ENCODE measurements around the gene FMN2.
"Not testable (repeated sequence)": the region's sequence is repeated elsewhere in the genome, so short reads cannot be mapped to it uniquely, and the experiment has no call there.

The FMN2 gene

DNA sequence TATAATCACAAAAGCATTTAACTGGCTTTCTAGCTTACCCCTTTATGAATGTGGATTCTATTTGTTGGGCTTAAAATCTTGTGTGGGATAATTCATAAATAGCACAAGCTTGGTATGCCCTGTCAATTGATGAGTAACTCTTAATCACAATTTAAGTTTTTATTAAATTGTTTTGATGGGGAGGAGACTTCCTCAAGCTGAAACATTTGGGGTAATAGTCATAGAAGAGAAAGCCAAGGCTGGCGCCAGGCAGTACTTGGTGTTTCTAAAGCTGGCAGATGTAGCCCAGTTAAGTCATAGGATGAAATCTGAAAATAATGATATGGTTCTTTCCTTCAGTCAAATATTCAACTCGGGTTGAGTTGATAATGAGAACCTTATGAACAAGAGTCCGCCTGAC, 167.2 kb downstream of the FMN2 start:
- no peak for FAIRE-seq

DNA sequence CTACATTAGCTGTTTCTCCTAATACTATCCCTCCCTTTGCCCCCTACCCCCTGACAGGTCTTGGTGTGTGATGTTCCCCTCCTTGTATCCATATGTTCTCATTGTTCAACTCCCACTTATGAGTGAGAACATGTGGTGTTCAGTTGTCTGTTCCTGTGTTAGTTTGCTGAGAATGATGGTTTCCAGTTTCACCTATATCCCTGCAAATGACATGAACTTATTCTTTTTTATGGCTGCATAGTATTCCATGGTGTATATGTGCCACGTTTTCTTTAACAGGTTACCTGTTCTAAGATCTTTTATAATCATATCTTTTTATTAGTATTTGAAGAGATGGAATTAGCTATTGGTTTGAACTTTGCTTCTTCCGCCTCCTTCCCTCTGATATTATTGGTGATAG, 172.8 kb downstream of the FMN2 start:
- not testable (repeated sequence) for FAIRE-seq

DNA sequence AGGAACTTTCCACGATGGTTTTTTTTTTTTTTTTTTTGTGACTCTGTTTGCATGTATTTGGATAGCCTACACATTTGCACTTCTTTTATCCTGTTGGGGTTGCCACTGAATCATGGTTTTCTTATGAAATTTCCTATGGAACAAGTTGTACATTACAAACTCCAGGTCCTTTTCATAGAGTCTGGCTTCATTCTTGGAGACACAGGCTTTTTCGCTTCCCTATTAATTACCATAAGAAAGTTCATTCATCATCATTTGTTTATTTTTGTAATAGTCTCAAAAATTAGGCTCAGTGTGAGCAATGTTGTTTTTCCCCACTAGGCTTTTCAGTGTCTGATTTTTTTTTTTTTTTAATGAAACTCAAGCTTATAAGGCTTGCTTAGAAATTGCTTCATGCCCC, 179.4 kb downstream of the FMN2 start:
- FAIRE-seq, result no peak

DNA sequence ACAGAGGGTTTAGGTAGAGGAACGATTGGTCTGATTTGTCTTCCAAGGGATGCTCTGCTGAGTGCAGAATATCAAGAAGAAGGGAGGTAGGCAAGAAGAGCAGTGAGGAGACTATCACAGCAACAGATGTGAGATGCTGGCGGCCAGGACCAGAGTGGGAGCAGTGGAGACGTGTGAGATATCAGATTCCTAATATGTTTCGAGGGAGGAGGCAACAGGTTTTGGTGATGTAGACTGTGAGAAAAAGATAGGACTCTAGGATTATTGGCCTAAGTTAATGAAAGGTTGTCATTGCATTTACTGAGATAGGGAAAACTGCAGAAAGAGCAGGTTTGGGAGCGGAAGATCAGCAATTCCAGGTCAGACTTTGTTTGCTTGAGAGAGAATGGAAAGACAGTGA, 182.9 kb downstream of the FMN2 start:
- FAIRE-seq, result no peak

DNA sequence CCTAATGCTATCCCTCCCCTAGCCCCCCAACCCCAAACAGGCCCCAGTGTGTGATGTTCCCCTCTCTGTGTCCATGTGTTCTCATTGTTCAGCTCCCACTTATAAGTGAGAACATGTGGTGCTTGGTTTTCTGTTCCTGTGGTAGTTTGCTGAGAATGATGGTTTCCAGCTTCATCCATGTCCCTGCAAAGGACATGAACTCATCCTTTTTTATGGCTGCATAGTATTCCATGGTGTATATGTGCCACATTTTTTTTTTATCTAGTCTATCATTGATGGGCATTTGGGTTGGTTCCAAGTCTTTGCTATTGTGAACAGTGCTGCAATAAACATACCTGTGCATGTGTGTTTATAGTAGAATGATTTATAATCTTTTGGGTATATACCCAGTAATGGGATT, 183.5 kb downstream of the FMN2 start:
- FAIRE-seq, result not testable (repeated sequence)

DNA sequence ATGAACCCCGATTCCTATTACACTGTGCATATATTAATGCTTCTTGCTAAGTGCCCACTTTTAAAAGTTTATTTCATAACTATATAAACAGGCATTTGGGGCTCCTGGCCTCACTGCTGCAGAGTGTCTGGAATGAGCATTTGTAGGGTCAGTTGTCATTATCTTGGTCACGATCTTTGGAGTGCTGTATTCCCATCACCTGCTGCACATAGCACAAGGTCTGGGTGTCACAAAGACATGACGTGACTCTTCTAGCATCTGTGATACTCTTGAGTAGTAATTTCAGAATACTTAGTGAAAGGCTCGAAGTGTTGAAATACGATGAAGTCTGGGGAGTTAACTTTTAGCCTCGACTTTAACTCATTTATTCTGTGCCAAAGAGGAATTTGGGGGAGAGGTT, 186.4 kb downstream of the FMN2 start:
- no peak for FAIRE-seq

DNA sequence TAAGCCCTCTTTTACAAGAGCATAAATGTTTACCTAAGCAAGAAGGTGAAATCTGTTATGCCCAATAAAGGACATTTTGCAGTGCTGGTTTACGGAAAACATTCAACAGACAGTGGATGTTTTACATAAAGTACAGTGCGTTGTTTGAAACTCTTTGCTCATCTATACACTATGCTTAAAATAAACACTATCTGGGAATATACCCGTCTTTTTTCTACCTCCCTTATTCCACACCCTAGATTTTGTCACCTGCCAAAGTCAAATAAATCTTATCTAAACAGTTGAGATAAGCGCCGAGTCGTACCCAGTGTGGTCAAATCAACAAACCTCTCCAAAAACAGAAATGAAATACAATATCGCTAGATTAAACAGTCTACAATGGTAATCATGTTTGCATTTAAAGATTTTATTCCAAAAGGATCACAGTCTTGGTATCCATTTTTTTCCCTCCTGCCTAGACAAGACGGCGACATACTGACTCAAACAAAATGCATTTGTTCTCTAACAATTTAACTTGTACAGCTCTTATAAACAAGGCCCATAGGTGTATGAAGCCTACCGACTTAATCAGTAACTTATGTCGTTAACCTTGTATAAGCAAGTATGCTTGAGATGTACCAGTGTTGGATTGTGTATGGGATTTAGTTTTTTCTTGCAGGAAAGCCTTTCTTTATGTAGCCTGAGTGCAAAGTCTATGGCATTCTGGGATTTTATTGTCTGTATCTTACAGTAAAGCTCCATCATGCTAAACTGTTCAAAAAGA, 189.1 kb downstream of the FMN2 start:
- FAIRE-seq, result peak; percentile 82

DNA sequence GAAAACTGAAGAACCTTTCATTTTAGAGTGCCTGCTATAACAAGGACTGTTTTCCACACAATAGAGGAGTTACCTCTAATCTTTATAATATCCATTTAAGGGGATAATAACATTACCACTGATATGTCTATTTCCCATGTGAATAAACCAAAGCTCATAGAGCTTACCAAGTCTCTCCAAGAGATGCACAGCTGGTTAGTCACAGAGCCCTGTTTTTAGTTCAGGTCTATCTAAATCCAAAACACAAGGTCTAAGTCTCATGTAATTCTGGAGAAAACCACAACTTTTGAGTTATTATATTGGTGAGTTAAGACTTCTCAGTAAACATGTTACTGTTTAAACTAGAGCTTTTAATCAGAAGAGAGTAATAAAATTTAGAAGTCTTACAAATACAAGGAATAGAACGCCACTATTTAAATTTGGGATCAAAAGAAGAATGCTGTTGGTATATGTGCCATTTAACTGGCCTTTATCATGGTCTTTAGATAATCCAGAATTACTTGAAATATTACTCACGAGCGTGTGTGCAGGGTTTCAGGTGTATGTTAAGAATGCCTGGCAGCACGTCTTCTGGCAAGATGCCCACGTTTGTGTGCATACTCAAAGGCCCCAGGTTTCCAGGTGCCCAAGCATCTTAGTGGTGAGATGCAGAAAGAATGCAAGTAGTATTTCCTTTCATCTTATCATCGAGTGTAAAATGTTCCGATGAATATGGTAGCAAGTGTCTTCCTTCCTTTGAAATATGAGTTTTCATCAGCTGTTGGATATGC, 190.6 kb downstream of the FMN2 start:
- FAIRE-seq, result no peak

DNA sequence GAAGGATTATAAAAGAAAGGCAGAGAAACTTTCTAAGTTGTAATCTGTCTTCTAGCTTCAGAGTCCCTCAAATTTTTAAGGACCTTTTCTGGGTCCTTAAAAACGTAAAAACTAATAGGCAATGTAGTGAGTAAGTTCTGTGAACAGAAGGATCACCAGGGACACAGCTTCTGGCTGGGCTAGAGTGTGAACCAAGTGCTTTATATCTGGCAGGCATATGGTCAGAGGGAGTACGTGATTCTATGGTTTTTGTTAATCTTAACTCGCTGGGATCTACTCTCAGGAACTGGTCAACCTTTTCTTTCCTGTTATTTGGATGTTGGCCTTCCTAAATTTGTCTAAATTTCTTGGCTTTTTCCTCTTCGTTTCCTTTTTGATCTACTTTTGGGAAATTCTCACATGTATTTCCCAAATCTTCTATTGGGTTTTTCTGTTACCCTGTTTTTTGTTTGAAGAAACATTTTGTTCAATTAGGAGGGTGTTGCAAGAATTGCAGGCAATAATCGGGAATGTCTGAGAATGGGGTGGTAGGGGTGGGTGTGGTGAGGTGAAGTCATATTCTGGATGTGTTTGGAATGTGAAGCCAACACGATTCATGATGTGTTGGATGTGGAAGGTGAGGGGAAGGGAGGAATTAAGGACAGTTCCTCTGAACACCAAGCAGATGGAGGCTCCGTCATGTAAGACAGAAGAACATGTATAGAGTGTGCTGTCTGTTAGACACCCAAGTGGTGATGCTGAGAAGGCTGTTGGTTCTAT, 193.2 kb downstream of the FMN2 start:
- no peak for FAIRE-seq

DNA sequence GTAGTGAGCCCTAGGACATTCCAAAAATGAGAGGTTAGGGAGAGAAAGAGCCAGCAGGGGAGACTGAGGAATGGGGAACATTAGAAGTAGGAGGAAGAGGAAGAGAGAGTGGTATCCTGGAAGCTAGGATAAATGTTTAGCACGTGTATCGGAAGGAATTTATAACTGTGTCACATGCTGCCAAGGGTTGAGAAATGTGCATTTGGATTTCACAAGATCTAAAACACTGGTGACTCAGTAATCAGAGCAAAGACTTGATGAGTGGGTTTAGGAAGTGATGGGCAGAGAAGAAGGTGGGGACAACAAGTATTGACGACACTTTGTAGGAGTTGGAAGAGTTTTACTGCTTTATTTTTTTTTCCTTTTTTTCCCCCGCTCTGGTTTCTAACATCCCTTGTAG, 193.9 kb downstream of the FMN2 start:
- FAIRE-seq, result no peak

DNA sequence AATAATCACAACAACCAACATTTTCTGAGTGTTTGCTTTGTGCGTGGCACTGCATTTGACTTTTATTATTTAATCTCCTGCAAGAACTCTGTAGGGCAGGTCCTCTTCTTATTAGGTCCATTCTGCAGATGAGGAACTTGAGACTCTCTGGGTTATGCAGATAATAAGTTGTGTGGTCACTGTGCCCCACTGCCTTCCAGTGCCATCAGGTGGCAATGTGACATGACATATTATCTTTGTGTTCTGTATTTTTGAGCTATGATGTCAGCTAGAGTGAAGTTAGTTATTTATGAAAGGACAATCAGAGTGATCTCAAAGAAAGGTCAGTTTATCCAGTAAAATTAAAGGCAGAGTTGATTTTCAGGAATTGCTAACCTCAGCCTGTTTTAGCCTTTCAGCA, 196.0 kb downstream of the FMN2 start:
- no peak for FAIRE-seq

DNA sequence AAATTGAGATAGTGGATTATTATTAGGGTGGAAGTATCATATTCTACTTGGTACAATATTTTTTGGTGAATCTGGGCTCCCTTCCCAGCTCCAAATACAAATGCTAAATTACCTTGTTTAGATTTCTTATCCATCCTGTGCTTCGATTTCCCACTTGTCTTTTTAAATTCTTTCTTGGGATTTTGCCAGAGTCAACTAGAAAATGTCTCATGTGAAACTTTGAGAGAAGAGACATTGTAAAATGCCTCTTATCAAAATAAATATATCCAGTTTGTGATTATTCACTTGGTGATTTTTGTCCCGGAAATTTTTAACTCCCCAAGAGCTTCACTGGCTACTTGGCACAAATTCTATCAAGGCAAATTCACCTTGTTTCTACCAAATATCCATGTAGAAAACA, 202.0 kb downstream of the FMN2 start:
- no peak for FAIRE-seq

DNA sequence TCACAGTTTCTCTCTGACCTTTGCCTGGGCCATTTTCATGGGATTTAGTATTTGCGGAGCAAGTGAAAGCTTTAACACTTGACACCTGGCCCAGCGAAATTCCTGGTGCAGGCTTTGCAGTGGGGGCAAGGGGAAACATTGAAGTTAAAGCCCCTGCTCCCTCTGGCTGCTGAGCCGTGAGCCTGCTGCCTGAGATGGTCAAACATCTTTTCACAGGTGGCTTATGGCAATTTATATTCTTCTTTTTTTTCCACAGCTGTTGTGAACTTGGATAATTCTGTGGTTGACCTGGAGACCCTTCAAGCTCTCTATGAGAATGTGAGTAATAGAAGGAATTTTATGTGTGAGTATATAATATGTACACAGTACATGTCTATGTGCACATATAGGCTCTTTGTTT, 202.9 kb downstream of the FMN2 start:
- FAIRE-seq, result no peak

DNA sequence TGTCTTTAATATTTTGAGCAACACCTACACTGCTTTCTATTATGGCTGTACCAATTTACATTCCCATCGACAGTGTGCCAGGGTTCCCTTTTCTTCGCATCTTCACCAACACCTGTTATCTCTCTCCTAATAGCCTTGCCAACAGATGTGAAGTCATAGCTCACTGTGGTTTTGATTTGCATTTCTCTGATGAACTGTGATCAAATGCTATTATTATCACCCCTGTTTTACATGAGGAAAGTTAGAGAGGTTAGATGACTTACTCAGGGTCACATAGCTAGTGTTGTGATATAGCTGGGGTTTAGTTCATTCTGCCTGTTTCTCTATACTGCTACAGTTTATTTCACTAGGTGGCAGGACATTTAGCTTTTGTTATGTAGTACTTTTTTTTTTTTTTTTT, 204.1 kb downstream of the FMN2 start:
- FAIRE-seq, result no peak

DNA sequence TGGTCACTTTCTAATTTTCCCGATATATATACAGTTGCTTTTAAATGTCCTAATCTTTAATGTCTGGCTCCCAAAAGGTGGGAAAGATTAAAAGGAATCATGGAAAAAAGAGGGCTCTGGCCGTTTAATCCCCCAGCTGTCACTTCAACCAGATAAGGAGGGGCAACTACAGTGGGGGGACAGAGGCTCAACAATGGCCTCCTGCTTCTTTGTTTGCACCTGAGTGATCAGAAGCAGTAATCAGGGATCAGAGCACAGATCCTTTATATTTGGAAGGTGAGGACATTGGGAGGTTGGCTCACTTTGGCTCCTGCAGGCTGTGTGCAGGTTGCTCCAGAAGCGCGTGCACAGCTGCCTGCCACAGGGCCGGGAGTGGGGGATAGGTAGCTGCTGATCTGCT, 212.8 kb downstream of the FMN2 start:
- no peak for FAIRE-seq

DNA sequence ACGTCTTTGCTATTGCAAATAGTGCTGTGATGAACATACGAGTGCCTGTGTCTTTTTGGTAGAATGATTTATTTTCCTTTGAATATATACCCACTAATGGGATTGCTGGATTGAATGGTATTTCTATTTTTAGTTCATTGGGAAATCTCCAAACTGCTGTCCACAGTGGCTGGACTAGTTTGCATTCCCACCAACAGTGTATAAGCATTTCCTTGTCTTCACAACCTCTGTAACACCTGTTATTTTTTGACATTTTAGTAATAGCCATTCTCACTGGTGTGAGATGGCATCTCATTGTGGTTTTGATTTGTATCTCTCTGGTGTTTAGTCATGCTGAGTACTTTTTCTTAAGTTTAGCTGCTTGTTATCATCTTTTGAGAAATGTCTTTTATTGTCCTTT, 215.0 kb downstream of the FMN2 start:
- FAIRE-seq, result no peak

DNA sequence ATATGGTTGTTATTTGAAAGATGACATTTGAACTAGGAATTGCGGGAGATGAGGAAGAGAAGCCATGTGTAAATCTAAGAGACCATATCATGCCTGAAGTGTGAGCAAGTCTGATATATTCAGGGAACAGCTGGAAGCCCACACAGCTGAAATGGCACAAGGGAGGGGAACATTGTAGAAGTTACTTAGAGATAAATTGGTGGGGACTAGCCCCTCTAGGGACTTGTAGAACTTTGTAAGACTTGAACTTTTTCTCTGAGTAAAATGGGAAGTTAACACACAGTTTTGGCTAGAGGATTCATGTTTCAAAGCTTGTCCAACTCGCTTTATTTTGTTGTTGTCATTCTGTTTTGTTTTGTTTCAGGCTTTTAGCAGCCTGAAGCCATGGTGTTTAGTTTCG, 216.4 kb downstream of the FMN2 start:
- no peak for FAIRE-seq

DNA sequence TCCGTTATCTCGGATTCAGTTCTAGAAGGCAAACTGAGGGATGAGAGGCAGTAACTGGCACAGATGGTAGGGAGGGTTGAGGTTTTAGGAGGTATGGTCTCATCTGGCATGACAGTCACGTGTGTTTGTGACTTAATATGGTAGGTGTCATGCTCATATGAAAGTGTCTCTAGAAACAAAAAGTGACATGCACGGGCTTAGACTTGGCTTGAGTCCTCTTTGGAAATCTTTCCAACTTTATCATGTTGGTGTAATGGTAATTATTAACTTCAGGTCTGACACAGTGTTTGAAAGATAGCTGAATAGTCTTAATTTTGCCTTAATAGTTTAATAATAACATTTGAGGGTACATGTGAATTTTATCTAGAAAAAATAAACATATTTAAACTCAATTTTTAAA, 218.1 kb downstream of the FMN2 start:
- no peak for FAIRE-seq

DNA sequence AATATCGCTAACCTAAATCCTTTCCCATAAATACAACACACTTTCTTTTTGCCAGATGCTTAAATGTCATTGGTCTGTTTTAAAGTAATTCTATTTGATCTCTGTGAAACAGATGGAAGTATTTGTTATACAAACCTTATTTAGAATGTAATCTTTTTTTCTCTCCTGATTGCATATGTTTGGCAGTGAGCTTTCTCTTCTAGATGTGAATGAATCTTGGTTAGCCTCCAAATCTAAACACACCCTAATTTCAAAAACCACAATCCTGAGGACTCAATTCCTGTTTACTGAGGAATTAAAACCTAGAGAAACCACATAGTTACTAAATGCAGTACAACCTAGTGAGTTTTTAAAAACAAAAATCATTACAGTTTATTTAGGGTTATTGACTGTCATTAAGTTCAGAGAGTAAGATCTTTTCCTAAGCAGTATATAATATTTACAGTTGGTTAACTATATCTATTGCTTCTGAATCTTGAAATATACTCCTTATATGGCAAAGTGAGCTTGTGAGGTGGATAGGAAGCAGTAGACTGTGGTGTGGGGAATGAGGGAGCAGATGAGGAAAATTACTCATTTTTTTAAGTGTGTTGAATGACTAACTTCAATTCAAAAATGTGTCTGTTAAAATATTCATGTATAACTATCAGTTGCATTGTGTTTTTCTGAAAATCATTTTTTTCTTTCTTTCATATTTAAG, 218.7 kb downstream of the FMN2 start:
- no peak for FAIRE-seq

DNA sequence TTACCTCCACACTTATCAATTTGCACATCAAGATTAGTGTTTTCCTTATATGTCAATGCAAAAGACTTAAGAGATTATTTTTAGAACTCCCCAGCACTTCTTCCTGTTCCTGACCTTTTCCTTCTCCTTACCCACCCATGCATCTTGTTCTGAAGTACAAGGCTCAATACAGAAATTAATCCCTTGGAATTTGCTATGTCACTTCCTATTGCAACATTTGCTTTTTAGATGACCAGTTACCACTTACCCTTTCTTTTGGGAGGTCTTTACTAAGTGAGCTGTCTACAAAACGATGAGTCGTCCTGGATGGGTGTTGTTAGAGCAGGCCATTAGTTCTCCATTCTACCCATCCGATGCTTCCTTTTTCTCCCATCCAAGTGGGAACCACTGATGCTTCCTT, 221.2 kb downstream of the FMN2 start:
- FAIRE-seq, result no peak

DNA sequence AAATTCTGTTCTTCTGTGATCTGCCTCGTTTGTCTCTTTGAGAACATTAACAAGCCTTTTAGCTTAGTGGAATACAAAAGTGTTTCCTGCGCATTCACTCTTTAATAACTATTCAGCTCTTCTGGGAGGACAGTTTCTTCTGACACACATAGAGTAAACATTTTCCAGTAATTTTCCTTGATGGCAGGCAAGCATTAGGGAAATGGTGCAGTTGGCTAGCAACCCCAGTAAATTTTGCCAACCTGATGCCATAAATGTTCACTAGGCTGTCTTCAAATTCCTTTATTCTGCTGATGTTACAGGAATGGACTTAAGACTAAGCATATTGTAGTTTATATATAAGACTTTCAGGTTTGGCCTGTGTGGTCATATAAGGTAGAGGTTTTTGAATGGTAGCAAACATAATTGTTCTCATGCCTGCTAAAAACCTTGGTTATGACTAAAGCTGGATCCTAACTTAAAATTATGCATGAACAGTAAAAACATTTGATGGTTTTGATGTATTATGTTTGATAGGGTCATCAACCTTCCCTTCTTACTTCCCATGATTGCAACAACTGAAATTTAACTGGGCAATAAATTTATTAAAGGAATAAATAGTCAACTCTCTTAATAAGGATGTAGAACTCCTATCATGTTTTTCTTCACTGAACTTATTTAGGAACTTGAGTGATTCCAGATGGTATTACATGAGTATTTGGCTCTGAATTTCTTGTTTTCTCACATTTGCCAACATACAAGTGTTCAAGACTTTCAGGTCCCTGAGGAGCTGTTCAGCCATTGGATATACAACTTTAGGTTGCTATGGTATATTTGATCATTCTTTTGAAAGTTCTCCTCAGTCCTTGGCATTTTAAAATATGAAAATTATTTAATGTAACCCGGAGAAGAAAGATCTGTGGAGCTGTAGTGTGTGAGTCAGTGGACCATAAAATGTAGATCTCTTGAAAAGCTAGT, 223.4 kb downstream of the FMN2 start:
- no peak for FAIRE-seq

DNA sequence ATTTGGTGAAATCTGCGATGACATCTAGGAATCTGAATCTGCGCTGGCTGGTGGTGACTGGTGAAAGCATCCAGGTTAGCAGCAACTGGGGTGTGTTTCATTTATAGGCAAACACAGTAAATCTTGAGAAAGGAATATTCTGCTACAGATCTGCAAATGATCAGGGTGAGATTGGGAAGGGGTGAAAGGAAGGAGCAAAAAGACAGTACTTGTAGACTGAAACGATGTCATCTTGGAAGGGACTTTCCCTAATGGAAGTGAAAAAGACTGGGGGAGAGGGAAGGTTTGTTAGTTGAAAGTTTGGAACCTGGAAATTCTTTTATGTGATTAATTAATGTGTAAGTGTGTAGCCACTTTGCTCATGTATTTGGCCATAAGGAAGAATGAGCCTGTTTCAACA, 228.3 kb downstream of the FMN2 start:
- FAIRE-seq, result no peak
